Measurements from ENCODE around the gene PROK2.

Gene PROK2

GRCh38 chr3:71786217-71786549 is 1.2 kb upstream of the PROK2 start:
- DNase-seq: no peak

GRCh38 chr3:71785532-71786216 is 726 bp upstream of the PROK2 start:
- DNase-seq: no peak

- DNase-seq: no peak
These were observed 591 bp downstream of the PROK2 start for GRCh38 chr3:71784201-71784913.

- DNase-seq: no peak
These were observed 1.8 kb downstream of the PROK2 start for GRCh38 chr3:71783152-71783551.

- no peak for DNase-seq
These were observed 4.5 kb downstream of the PROK2 start for GRCh38 chr3:71780430-71780829.

- DNase-seq: no peak
These were observed 5.1 kb downstream of the PROK2 start for GRCh38 chr3:71779674-71780377.

GRCh38 chr3:71778353-71778752 is 6.6 kb downstream of the PROK2 start:
- no peak for DNase-seq

- DNase-seq: no peak
These were observed 8.4 kb downstream of the PROK2 start for GRCh38 chr3:71776538-71776937.

- no peak for DNase-seq
These were observed 13.1 kb downstream of the PROK2 start for GRCh38 chr3:71771884-71772283.

GRCh38 chr3:71771126-71771525 is 13.8 kb downstream of the PROK2 start:
- no peak for DNase-seq

- no peak for DNase-seq
These were observed 21.5 kb downstream of the PROK2 start for GRCh38 chr3:71763426-71763825.

GRCh38 chr3:71760140-71760539 is 24.8 kb downstream of the PROK2 start:
- no peak for DNase-seq

- no peak for DNase-seq
These were observed 25.5 kb downstream of the PROK2 start for GRCh38 chr3:71759401-71759800.

GRCh38 chr3:71758091-71758490 is 26.9 kb downstream of the PROK2 start:
- no peak for DNase-seq

- no peak for DNase-seq
These were observed 30.2 kb downstream of the PROK2 start for GRCh38 chr3:71754610-71755253.

GRCh38 chr3:71753701-71754609 is 31.0 kb downstream of the PROK2 start, which contains the start of gene GPR27:
GPR27 (plus strand) TSS chr3:71753855; CDS start chr3:71754050, 195 bp downstream.
- no peak for DNase-seq

GRCh38 chr3:71752831-71753700 is 31.9 kb downstream of the PROK2 start:
- DNase-seq: no peak

- no peak for DNase-seq
These were observed 33.3 kb downstream of the PROK2 start for GRCh38 chr3:71751602-71752001.

- no peak for DNase-seq
These were observed 40.2 kb downstream of the PROK2 start for GRCh38 chr3:71744738-71745137.

- DNase-seq: no peak
These were observed 42.3 kb downstream of the PROK2 start for GRCh38 chr3:71742621-71743020.

- no peak for DNase-seq
These were observed 50.1 kb downstream of the PROK2 start for GRCh38 chr3:71734881-71735280.

All from activated gamma-delta T cell treated with Interleukin-2 at 50 U/mL for 16 hours (primary cell).